WTC11 (cell line): ENCODE data around the gene CRELD1. TPM values are rescaled to one million over a fixed set of nuclear protein-coding genes. Genes with fewer than 3 reads are reported as not detected.
A peak's percentile ranks its signal among the peaks of the same experiment; 100 is the strongest.

Source experiments
- ATAC-seq: fragments of 200-7000 bp; cut with Tn5 transposase; 2 replicates; pipeline ENCODE4 v1.10.0; 2021; ENCODE audit warnings: mild to moderate bottlenecking, moderate library complexity
- CTCF ChIA-PET: fragments of 300-600 bp; sonication (Branson Sonifier 250); formaldehyde crosslinking; loops from one replicate; lab custom pipeline; 2021; ENCODE audit warnings: antibody characterized with exemption; lab: Charles Lee
- POLR2A ChIA-PET: fragments of 350-600 bp; sonication (Branson Sonifier 250); formaldehyde crosslinking; loops from one replicate; lab custom pipeline; 2021; ENCODE audit warnings: antibody characterized with exemption; lab: Charles Lee
- DNase-seq: peaks from one replicate; pipeline ENCODE4 v3.0.0; 2021; ENCODE audit warnings: low spot score
- H3K27ac Mint-ChIP-seq: 2 replicates; pipeline ENCODE4 v1.8.0; 2021; ENCODE audit warnings: mixed read lengths
- H3K27me3 Mint-ChIP-seq: 2 replicates; pipeline ENCODE4 v1.8.0; 2021; ENCODE audit warnings: low read depth, mild to moderate bottlenecking, moderate library complexity, mixed read lengths
- H3K36me3 Mint-ChIP-seq: 2 replicates; pipeline ENCODE4 v1.8.0; 2021; ENCODE audit warnings: mixed read lengths
- H3K4me1 Mint-ChIP-seq: 2 replicates; pipeline ENCODE4 v1.8.0; 2022; ENCODE audit warnings: mixed read lengths
- H3K4me3 Mint-ChIP-seq: 2 replicates; pipeline ENCODE4 v1.8.0; 2021; ENCODE audit warnings: mild to moderate bottlenecking, moderate library complexity, mixed read lengths
- H3K9me3 Mint-ChIP-seq: 2 replicates; pipeline ENCODE4 v1.8.0; 2021; ENCODE audit warnings: mixed read lengths
- ESRRA ChIP-seq: sonication (generic); formaldehyde crosslinking; IDR thresholded peaks from 2 replicates; pipeline ENCODE4 v1.8.1; 2022; ENCODE audit warnings: mild to moderate bottlenecking, missing genetic modification reagents, borderline replicate concordance
- GTF2I ChIP-seq: fragments of 250-450 bp; sonication (Bioruptor Pico); conservative IDR thresholded peaks from 2 replicates; pipeline ENCODE4 v1.4.0; 2021; ENCODE audit warnings: mild to moderate bottlenecking
- JAZF1 ChIP-seq: fragments of 250-450 bp; sonication (Bioruptor Pico); IDR thresholded peaks from 2 replicates; pipeline ENCODE4 v1.9.0; 2021; ENCODE audit warnings: moderate library complexity, mild to moderate bottlenecking, inconsistent platforms
- KAT7 ChIP-seq: sonication (generic); formaldehyde crosslinking; IDR thresholded peaks from 2 replicates; pipeline ENCODE4 v1.8.1; 2023; ENCODE audit warnings: missing genetic modification reagents, mild to moderate bottlenecking, borderline replicate concordance
- MAX ChIP-seq: sonication (generic); formaldehyde crosslinking; IDR thresholded peaks from 2 replicates; pipeline ENCODE4 v1.8.0; 2022; ENCODE audit warnings: mild to moderate bottlenecking, missing genetic modification reagents
- RELA ChIP-seq: sonication (generic); formaldehyde crosslinking; IDR thresholded peaks from 2 replicates; pipeline ENCODE4 v1.8.1; 2022; ENCODE audit warnings: missing genetic modification reagents, mild to moderate bottlenecking, borderline replicate concordance
- RORB ChIP-seq: fragments of 250-450 bp; sonication (Bioruptor Pico); IDR thresholded peaks from 2 replicates; pipeline ENCODE4 v1.9.0; 2021; ENCODE audit warnings: mild to moderate bottlenecking
- STAT6 ChIP-seq: sonication (generic); formaldehyde crosslinking; conservative IDR thresholded peaks from 2 replicates; pipeline ENCODE4 v1.8.1; 2023; ENCODE audit warnings: mild to moderate bottlenecking, low read depth, missing genetic modification reagents, moderate library complexity
- TCF7 ChIP-seq: sonication (generic); formaldehyde crosslinking; IDR thresholded peaks from 2 replicates; pipeline ENCODE4 v1.8.0; 2022; ENCODE audit warnings: mild to moderate bottlenecking, low read depth, missing genetic modification reagents, moderate library complexity
- TP53 ChIP-seq: sonication (generic); formaldehyde crosslinking; IDR thresholded peaks from 2 replicates; pipeline ENCODE4 v1.8.1; 2023; ENCODE audit warnings: mild to moderate bottlenecking, missing genetic modification reagents
- USF2 ChIP-seq: sonication (generic); formaldehyde crosslinking; IDR thresholded peaks from 2 replicates; pipeline ENCODE4 v1.8.1; 2023; ENCODE audit warnings: mild to moderate bottlenecking, missing genetic modification reagents, moderate library complexity
- ZNF138 ChIP-seq: sonication (generic); formaldehyde crosslinking; conservative IDR thresholded peaks from 2 replicates; pipeline ENCODE4 v1.8.1; 2022; ENCODE audit warnings: mild to moderate bottlenecking, moderate library complexity, missing genetic modification reagents
- ZNF232 ChIP-seq: sonication (generic); formaldehyde crosslinking; IDR thresholded peaks from 2 replicates; pipeline ENCODE4 v1.8.0; 2022; ENCODE audit warnings: mild to moderate bottlenecking, missing genetic modification reagents
- ZNF423 ChIP-seq: fragments of 250-450 bp; sonication (Bioruptor Pico); IDR thresholded peaks from 2 replicates; pipeline ENCODE4 v2.1.2; 2022; ENCODE audit warnings: mild to moderate bottlenecking, moderate library complexity
- total RNA-seq: library from RNA; stranded (reverse); gene quantifications from 3 replicates; pipeline ENCODE4 v1.2.3, GENCODE V29; 2021
- TF ChIP-seq, protein P1 (sequence below): sonication (generic); formaldehyde crosslinking; IDR thresholded peaks from 2 replicates; pipeline ENCODE4 v1.8.0; 2022; ENCODE audit warnings: mild to moderate bottlenecking, missing genetic modification reagents
- TF ChIP-seq, protein P2 (sequence below): fragments of 250-450 bp; sonication (Bioruptor Pico); IDR thresholded peaks from 2 replicates; pipeline ENCODE4 v1.9.0; 2021; ENCODE audit warnings: moderate library complexity, mild to moderate bottlenecking, inconsistent platforms, borderline replicate concordance
- TF ChIP-seq, protein P3 (sequence below): sonication (generic); formaldehyde crosslinking; IDR thresholded peaks from 2 replicates; pipeline ENCODE4 v1.8.1; 2022; ENCODE audit warnings: low read depth, missing genetic modification reagents, borderline replicate concordance
- TF ChIP-seq, protein P4 (sequence below): sonication (generic); formaldehyde crosslinking; IDR thresholded peaks from 2 replicates; pipeline ENCODE4 v1.8.1; 2022; ENCODE audit warnings: low read depth, mild to moderate bottlenecking, moderate library complexity, missing genetic modification reagents, borderline replicate concordance
- TF ChIP-seq, protein P5 (sequence below): sonication (generic); formaldehyde crosslinking; IDR thresholded peaks from 2 replicates; pipeline ENCODE4 v1.8.1; 2023; ENCODE audit warnings: mild to moderate bottlenecking, missing genetic modification reagents
- TF ChIP-seq, protein P6 (sequence below): fragments of 250-450 bp; sonication (Bioruptor Pico); IDR thresholded peaks from 2 replicates; pipeline ENCODE4 v1.8.0; 2021; ENCODE audit warnings: mild to moderate bottlenecking
- TF ChIP-seq, protein P7 (sequence below): sonication (generic); formaldehyde crosslinking; IDR thresholded peaks from 2 replicates; pipeline ENCODE4 v1.8.1; 2022; ENCODE audit warnings: mild to moderate bottlenecking, missing genetic modification reagents, moderate library complexity, borderline replicate concordance

The CRELD1 gene
- total RNA-seq, 1 experiment from 2014 or later: 18.8 TPM

DNA sequence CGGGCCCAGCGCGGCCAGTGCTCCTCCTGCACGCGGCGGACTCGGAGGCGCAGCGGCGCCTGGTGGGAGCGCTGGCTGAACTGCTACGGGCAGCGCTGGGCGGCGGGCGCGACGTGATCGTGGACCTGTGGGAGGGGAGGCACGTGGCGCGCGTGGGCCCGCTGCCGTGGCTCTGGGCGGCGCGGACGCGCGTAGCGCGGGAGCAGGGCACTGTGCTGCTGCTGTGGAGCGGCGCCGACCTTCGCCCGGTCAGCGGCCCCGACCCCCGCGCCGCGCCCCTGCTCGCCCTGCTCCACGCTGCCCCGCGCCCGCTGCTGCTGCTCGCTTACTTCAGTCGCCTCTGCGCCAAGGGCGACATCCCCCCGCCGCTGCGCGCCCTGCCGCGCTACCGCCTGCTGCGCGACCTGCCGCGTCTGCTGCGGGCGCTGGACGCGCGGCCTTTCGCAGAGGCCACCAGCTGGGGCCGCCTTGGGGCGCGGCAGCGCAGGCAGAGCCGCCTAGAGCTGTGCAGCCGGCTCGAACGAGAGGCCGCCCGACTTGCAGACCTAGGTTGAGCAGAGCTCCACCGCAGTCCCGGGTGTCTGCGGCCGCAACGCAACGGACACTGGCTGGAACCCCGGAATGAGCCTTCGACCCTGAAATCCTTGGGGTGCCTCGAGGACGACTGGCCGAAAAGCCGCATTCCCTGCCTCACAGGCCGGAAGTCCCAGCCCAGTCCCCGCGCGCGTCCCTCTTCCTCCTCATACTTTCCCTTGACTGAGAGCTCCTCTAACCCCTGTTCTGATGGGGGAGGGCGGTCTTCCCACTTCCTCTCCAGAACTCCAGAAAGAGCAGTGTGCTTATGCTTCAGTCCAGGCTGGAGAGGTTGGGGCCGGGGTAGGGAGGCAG is 18.1 kb upstream of the CRELD1 start:
- H3K27ac Mint-ChIP-seq: no peak overlapping the region
- H3K9me3 Mint-ChIP-seq: no peaks in the 10 kb centered on the region
- peak overlapping the region; percentile 73 for H3K4me3 Mint-ChIP-seq
- ChIA-PET POLR2A (interaction anchor here (0.7 to 3.0 kb wide), 5 partner anchors 13 to 123 kb away, joined by 3 to 16 read pairs (median 5); partner anchors contain the start of genes ARPC4, CRELD1, IL17RE and PRRT3), CTCF (interaction anchor here (0.6 to 2.5 kb wide), 10 partner anchors 9 to 70 kb away, joined by 3 to 17 read pairs (median 5); partner anchors contain the start of genes CRELD1 and PRRT3)
- H3K36me3 Mint-ChIP-seq: no peaks in the 10 kb centered on the region
- peaks cover 18% of the 10 kb centered on the region for H3K4me1 Mint-ChIP-seq
- H3K27me3 Mint-ChIP-seq: peaks cover 3% of the 10 kb centered on the region; the same call in 1 of the 2 replicates
- peak; percentile 68 for DNase-seq
- ATAC-seq: peak; percentile 20
- TF ChIP-seq, protein P1, sequence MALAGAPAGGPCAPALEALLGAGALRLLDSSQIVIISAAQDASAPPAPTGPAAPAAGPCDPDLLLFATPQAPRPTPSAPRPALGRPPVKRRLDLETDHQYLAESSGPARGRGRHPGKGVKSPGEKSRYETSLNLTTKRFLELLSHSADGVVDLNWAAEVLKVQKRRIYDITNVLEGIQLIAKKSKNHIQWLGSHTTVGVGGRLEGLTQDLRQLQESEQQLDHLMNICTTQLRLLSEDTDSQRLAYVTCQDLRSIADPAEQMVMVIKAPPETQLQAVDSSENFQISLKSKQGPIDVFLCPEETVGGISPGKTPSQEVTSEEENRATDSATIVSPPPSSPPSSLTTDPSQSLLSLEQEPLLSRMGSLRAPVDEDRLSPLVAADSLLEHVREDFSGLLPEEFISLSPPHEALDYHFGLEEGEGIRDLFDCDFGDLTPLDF: no peak; the same call in 1 of the 2 replicates
- TF ChIP-seq ZNF423: peak; percentile 96
- TF ChIP-seq JAZF1 (CRISPR knock-in tag): no peak
- TF ChIP-seq MAX (CRISPR knock-in tag): peak; percentile 40; the same call in 1 of the 2 replicates
- no peak for TF ChIP-seq TCF7 (CRISPR knock-in tag)
- TF ChIP-seq TP53 (CRISPR knock-in tag): no peak; the same call in 1 of the 2 replicates
- TF ChIP-seq, protein P2, sequence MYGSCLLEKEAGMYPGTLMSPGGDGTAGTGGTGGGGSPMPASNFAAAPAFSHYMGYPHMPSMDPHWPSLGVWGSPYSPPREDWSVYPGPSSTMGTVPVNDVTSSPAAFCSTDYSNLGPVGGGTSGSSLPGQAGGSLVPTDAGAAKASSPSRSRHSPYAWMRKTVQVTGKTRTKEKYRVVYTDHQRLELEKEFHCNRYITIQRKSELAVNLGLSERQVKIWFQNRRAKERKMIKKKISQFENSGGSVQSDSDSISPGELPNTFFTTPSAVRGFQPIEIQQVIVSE (CRISPR knock-in tag): no peak
- TF ChIP-seq, protein P3, sequence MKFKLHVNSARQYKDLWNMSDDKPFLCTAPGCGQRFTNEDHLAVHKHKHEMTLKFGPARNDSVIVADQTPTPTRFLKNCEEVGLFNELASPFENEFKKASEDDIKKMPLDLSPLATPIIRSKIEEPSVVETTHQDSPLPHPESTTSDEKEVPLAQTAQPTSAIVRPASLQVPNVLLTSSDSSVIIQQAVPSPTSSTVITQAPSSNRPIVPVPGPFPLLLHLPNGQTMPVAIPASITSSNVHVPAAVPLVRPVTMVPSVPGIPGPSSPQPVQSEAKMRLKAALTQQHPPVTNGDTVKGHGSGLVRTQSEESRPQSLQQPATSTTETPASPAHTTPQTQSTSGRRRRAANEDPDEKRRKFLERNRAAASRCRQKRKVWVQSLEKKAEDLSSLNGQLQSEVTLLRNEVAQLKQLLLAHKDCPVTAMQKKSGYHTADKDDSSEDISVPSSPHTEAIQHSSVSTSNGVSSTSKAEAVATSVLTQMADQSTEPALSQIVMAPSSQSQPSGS (CRISPR knock-in tag): peak; percentile 59; the same call in 1 of the 2 replicates
- TF ChIP-seq KAT7 (CRISPR knock-in tag): 0 out of 2 replicates have a peak, but pooled peaks have one; percentile 60
- TF ChIP-seq ESRRA (CRISPR knock-in tag): peak; percentile 12; the same call in 1 of the 2 replicates
- no peak for TF ChIP-seq RORB
- TF ChIP-seq, protein P4, sequence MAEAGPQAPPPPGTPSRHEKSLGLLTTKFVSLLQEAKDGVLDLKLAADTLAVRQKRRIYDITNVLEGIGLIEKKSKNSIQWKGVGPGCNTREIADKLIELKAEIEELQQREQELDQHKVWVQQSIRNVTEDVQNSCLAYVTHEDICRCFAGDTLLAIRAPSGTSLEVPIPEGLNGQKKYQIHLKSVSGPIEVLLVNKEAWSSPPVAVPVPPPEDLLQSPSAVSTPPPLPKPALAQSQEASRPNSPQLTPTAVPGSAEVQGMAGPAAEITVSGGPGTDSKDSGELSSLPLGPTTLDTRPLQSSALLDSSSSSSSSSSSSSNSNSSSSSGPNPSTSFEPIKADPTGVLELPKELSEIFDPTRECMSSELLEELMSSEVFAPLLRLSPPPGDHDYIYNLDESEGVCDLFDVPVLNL (CRISPR knock-in tag): peak; percentile 83
- TF ChIP-seq USF2: no peak
- TF ChIP-seq STAT6 (CRISPR knock-in tag): no peak
- TF ChIP-seq, protein P5, sequence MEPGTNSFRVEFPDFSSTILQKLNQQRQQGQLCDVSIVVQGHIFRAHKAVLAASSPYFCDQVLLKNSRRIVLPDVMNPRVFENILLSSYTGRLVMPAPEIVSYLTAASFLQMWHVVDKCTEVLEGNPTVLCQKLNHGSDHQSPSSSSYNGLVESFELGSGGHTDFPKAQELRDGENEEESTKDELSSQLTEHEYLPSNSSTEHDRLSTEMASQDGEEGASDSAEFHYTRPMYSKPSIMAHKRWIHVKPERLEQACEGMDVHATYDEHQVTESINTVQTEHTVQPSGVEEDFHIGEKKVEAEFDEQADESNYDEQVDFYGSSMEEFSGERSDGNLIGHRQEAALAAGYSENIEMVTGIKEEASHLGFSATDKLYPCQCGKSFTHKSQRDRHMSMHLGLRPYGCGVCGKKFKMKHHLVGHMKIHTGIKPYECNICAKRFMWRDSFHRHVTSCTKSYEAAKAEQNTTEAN (CRISPR knock-in tag): peak; percentile 60; the same call in 1 of the 2 replicates
- TF ChIP-seq GTF2I: no peak
- TF ChIP-seq, protein P6, sequence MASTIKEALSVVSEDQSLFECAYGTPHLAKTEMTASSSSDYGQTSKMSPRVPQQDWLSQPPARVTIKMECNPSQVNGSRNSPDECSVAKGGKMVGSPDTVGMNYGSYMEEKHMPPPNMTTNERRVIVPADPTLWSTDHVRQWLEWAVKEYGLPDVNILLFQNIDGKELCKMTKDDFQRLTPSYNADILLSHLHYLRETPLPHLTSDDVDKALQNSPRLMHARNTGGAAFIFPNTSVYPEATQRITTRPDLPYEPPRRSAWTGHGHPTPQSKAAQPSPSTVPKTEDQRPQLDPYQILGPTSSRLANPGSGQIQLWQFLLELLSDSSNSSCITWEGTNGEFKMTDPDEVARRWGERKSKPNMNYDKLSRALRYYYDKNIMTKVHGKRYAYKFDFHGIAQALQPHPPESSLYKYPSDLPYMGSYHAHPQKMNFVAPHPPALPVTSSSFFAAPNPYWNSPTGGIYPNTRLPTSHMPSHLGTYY (CRISPR knock-in tag): no peak
- no peak; the same call in 1 of the 2 replicates for TF ChIP-seq ZNF138 (CRISPR knock-in tag)
- TF ChIP-seq, protein P7, sequence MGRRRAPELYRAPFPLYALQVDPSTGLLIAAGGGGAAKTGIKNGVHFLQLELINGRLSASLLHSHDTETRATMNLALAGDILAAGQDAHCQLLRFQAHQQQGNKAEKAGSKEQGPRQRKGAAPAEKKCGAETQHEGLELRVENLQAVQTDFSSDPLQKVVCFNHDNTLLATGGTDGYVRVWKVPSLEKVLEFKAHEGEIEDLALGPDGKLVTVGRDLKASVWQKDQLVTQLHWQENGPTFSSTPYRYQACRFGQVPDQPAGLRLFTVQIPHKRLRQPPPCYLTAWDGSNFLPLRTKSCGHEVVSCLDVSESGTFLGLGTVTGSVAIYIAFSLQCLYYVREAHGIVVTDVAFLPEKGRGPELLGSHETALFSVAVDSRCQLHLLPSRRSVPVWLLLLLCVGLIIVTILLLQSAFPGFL (CRISPR knock-in tag): 0 out of 2 replicates have a peak, but pooled peaks have one; percentile 24
- TF ChIP-seq RELA (CRISPR knock-in tag): no peak; the same call in 1 of the 2 replicates
- TF ChIP-seq ZNF232 (CRISPR knock-in tag): 0 out of 2 replicates have a peak, but pooled peaks have one; percentile 73
